Left ventricle myocardium inferior (tissue), 1 donor: Measurements from ENCODE around the gene COPG1. TPM values are rescaled to one million over a fixed set of nuclear protein-coding genes. Genes with fewer than 3 reads are reported as not detected.

Experiments used
- DNase-seq: peaks from one replicate; pipeline ENCODE4 v3.0.0-alpha.2; 2020
- H3K27ac ChIP-seq: fragments of 200-600 bp; replicated peaks from 2 replicates; pipeline ENCODE4 v1.8.0; 2021
- H3K27me3 ChIP-seq: fragments of 200-600 bp; 2 replicates; pipeline ENCODE4 v1.8.0; 2021; ENCODE audit warnings: low read depth
- H3K36me3 ChIP-seq: fragments of 200-600 bp; 2 replicates; pipeline ENCODE4 v1.8.0; 2021
- H3K4me1 ChIP-seq: fragments of 200-600 bp; 2 replicates; pipeline ENCODE4 v1.8.0; 2021
- H3K4me3 ChIP-seq: fragments of 200-600 bp; 2 replicates; pipeline ENCODE4 v1.8.0; 2021; ENCODE audit warnings: mild to moderate bottlenecking, moderate library complexity
- H3K9me3 ChIP-seq: fragments of 200-600 bp; replicated peaks from 2 replicates; pipeline ENCODE4 v1.8.0; 2021
- intact Hi-C: fragments of 100-400 bp; cut with micrococcal nuclease; formaldehyde crosslinking; loops from one replicate; pipeline ENCODE4 v1.11.0; 2022
- total RNA-seq: library from RNA; stranded (reverse); fragmentation: NEBNext Ultra II Directional; extraction: Animal tissue kit (Norgen Biotek cat#: 25700); gene quantifications from one replicate; pipeline ENCODE4 v1.2.1, GENCODE V29; 2021
- TF ChIP-seq, protein P1 (sequence below): fragments of 200-600 bp; IDR thresholded peaks from 2 replicates; pipeline ENCODE4 v1.8.0; 2021; ENCODE audit warnings: antibody characterized with exemption, mild to moderate bottlenecking, borderline replicate concordance
- donor health status: DM: no; HTN: yes; CAD: no; lungs with severe emphysema.

COPG1 gene
- total RNA-seq, 1 donor from 2014 or later = 86.1 TPM

GRCh38 chr3:129316248-129317013, 67.0 kb downstream of the COPG1 start:
- peak; percentile 87 for DNase-seq
- TF ChIP-seq, protein P1, sequence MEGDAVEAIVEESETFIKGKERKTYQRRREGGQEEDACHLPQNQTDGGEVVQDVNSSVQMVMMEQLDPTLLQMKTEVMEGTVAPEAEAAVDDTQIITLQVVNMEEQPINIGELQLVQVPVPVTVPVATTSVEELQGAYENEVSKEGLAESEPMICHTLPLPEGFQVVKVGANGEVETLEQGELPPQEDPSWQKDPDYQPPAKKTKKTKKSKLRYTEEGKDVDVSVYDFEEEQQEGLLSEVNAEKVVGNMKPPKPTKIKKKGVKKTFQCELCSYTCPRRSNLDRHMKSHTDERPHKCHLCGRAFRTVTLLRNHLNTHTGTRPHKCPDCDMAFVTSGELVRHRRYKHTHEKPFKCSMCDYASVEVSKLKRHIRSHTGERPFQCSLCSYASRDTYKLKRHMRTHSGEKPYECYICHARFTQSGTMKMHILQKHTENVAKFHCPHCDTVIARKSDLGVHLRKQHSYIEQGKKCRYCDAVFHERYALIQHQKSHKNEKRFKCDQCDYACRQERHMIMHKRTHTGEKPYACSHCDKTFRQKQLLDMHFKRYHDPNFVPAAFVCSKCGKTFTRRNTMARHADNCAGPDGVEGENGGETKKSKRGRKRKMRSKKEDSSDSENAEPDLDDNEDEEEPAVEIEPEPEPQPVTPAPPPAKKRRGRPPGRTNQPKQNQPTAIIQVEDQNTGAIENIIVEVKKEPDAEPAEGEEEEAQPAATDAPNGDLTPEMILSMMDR = peak; percentile 64
- Histone ChIP-seq H3K27me3 (no peaks in the 10 kb centered on the region), H3K27ac (peak overlapping the region; percentile 96), H3K36me3 (no peaks in the 10 kb centered on the region), H3K4me1 (peaks cover 50% of the 10 kb centered on the region), H3K4me3 (peak overlapping the region; percentile 97), H3K9me3 (no peaks in the 10 kb centered on the region)
- intact Hi-C loops = no loop called here

DNA sequence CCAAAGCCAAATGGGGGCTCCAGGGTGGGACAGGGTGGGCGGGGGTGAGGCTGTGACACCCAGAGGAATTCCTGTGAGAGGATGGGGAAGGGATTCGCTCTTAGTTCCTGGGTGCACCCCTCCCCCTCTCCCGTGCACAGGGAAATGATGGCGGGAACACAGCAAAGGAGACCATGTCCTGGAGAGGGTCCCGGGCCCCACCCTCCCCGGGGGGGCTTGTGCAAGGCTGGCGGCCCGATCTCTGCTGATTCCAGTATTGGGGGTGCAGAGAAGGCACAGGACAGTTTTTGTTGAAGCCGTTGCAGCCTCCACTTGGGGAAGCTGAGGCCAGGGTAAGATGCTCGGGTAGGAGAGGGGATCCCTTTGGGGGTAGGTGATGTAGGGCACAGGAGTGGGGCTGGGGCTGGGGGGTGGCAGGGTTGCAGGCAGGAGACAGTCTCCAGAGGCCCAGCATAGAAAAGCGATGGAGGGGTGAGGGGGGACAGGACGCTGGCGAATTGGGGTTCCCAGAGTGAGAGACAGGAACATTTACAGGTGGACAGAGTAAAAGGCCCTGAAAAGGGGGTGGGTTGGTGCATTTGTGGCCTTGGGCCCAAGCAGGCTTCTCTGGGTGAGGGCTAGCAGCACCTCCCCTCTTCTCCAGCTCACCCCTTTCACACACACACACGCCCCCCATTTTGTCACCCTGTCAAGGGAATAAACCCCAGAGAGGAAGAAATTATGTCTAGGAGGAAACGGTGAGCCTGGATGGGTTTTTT, 67.8 kb downstream of the COPG1 start:
- intact Hi-C loops = no loop called here
- Histone ChIP-seq H3K9me3 (no peaks in the 10 kb centered on the region), H3K36me3 (no peaks in the 10 kb centered on the region), H3K27me3 (no peaks in the 10 kb centered on the region), H3K4me3 (peak overlapping the region; percentile 97), H3K27ac (peak overlapping the region; percentile 96), H3K4me1 (peaks cover 50% of the 10 kb centered on the region)
- TF ChIP-seq, protein P1 = no peak
- no peak for DNase-seq

DNA sequence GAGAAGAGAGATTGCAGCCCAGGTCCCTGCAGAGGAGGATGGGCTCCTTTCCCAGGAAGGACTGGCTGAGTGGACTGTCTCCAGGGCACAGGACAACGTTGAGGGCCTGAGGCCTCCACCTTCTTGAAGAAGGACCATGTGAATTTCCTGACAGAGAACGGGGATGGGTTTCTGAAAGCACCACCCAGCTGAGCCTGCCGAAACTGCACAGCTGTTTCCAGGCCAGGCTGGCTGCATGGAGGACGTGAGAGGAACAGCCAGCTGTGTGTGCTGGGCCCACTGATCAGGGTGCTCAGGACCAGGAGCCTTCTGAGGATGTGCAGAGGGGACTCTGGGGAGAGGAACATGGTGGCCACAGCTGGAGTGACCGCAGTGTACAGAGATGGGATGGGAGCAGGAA, 68.4 kb downstream of the COPG1 start:
- TF ChIP-seq, protein P1 = no peak
- intact Hi-C loops = no loop called here
- H3K36me3 ChIP-seq = no peaks in the 10 kb centered on the region
- no peak overlapping the region for H3K27ac ChIP-seq
- no peak overlapping the region for H3K4me3 ChIP-seq
- DNase-seq = no peak
- no peaks in the 10 kb centered on the region for H3K27me3 ChIP-seq
- peaks cover 50% of the 10 kb centered on the region for H3K4me1 ChIP-seq
- no peaks in the 10 kb centered on the region for H3K9me3 ChIP-seq

DNA sequence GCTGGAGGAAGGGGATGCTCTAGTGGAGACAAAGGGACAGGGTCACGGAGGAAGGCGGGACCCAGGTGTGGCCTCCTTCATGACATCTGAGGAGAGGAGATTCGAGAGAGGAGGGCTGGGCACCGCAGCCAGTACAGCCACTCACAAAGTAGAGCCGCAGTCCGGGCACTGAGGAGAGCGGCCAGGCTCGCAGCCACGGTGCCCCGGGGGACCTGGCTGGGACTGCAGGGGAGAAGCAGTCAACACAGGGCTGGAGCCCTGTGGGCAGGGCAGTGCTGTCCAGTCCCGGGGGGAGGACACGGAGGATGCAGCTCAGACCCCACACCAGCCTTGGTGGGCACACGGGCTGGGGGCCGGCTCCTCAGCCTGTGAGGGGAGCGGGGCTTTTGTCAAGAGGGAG, 69.5 kb downstream of the COPG1 start:
- Histone ChIP-seq H3K36me3 (peaks cover 7% of the 10 kb centered on the region), H3K9me3 (no peaks in the 10 kb centered on the region), H3K4me1 (peaks cover 41% of the 10 kb centered on the region), H3K27me3 (no peaks in the 10 kb centered on the region), H3K4me3 (no peak overlapping the region), H3K27ac (no peak overlapping the region)
- intact Hi-C loops = no loop called here
- TF ChIP-seq, protein P1 = no peak
- no peak for DNase-seq

GRCh38 chr3:129320261-129320660, 70.9 kb downstream of the COPG1 start:
- TF ChIP-seq, protein P1 = no peak
- H3K27ac ChIP-seq = no peak overlapping the region
- H3K9me3 ChIP-seq = no peaks in the 10 kb centered on the region
- no peaks in the 10 kb centered on the region for H3K27me3 ChIP-seq
- H3K36me3 ChIP-seq = peaks cover 7% of the 10 kb centered on the region
- H3K4me3 ChIP-seq = no peak overlapping the region
- no peak for DNase-seq
- H3K4me1 ChIP-seq = peaks cover 27% of the 10 kb centered on the region
- intact Hi-C loops = no loop called here
